DOHH2 (cell line): ENCODE data around the gene C1orf50.
"Not testable (repeated sequence)": the region's sequence is repeated elsewhere in the genome, so short reads cannot be mapped to it uniquely, and the experiment has no call there.

Experiments
- CTCF ChIP-seq: fragments of 200-600 bp; sonication (generic); IDR thresholded peaks from one replicate; pipeline ENCODE4 v1.5.1; 2014; ENCODE audit warnings: antibody characterized with exemption, mild to moderate bottlenecking, low read depth, low read length; ENCODE audit not compliant: poor library complexity, severe bottlenecking
- EZH2phosphoT487 ChIP-seq: fragments of 200-600 bp; sonication (generic); IDR thresholded peaks from 2 replicates; pipeline ENCODE4 v1.6.1; 2017; ENCODE audit warnings: borderline replicate concordance, mild to moderate bottlenecking, antibody characterized with exemption, low read length, moderate library complexity, mixed read lengths

GRCh38 chr1:42814815-42815214, 47.8 kb downstream of the C1orf50 start:
- TF ChIP-seq CTCF, EZH2phosphoT487: not testable (repeated sequence)
